NCI-H1092 treated with DMSO at 0.1 percent for 48 hours (cell line): ENCODE data around the gene ZNF99.
"Not testable (repeated sequence)": the region's sequence is repeated elsewhere in the genome, so short reads cannot be mapped to it uniquely, and the experiment has no call there.

Experiments
- DNase-seq: peaks from one replicate; lab custom pipeline; 2025; lab: John Stamatoyannopoulos, UW

The ZNF99 gene

GRCh38 chr19:22783651-22784410 lies at the start of gene ZNF99:
TSS of gene ZNF99 (minus strand) at chr19:22784151. CDS start at chr19:22784016, 135 bp downstream.
- no peak for DNase-seq

GRCh38 chr19:22832031-22832762 lies 48.2 kb upstream of the ZNF99 start, which contains the start of gene ZNF723:
TSS of gene ZNF723 (plus strand) at chr19:22832291. CDS start at chr19:22832380, 89 bp downstream.
- DNase-seq, result no peak

- no peak for DNase-seq
Measured at GRCh38 chr19:22831211-22831610, 47.3 kb upstream of the ZNF99 start.

- DNase-seq, result no peak
Measured at GRCh38 chr19:22814124-22814523, 30.2 kb upstream of the ZNF99 start.

- DNase-seq, result no peak
Measured at GRCh38 chr19:22807061-22807835, 23.3 kb upstream of the ZNF99 start.

- no peak for DNase-seq
Measured at GRCh38 chr19:22806418-22806817, 22.5 kb upstream of the ZNF99 start.

GRCh38 chr19:22797040-22797439 lies 13.1 kb upstream of the ZNF99 start:
- DNase-seq, result no peak

- not testable (repeated sequence) for DNase-seq
Measured at GRCh38 chr19:22792863-22793262, 8.9 kb upstream of the ZNF99 start.

GRCh38 chr19:22735911-22736645 lies 47.9 kb downstream of the ZNF99 start:
- DNase-seq, result no peak

- DNase-seq, result no peak
Measured at GRCh38 chr19:22733691-22734090, 50.3 kb downstream of the ZNF99 start.

GRCh38 chr19:22728214-22728613 lies 55.7 kb downstream of the ZNF99 start:
- DNase-seq, result not testable (repeated sequence)

- not testable (repeated sequence) for DNase-seq
Measured at GRCh38 chr19:22721533-22721932, 62.4 kb downstream of the ZNF99 start.

GRCh38 chr19:22708983-22709382 lies 75.0 kb downstream of the ZNF99 start:
- DNase-seq, result no peak

- DNase-seq, result not testable (repeated sequence)
Measured at GRCh38 chr19:22703096-22703495, 80.9 kb downstream of the ZNF99 start.

- not testable (repeated sequence) for DNase-seq
Measured at GRCh38 chr19:22702661-22703060, 81.3 kb downstream of the ZNF99 start.
